ENCODE measurements around the gene CLRN3. TPM values are rescaled to one million over a fixed set of nuclear protein-coding genes. Genes with fewer than 3 reads are reported as not detected.
A peak's percentile ranks its signal among the peaks of the same experiment; 100 is the strongest.

The CLRN3 gene
- total and polyA plus RNA-seq, 4 donors = 6.3 TPM; not detected in 3

GRCh38 chr10:127932521-127933270 is 40.0 kb upstream of the CLRN3 start:
- 94 to 95% methylated on average over 15 of the region's 15 CpGs for WGBS, 2 donors
- Histone ChIP-seq H3K9me3 (ENCODE audit: control insufficient read depth, low read length) (peaks cover 1% of the 10 kb centered on the region), H3K4me3 (ENCODE audit: low read length in 2 of 2) (no peak overlapping the region), H3K27me3 (ENCODE audit: control insufficient read depth in 1 of 2, insufficient read depth in 2 of 2, low read length in 1 of 2) (no peaks in the 10 kb centered on the region), H3K36me3 (ENCODE audit: control insufficient read depth in 1 of 2, insufficient read depth in 2 of 2, low read length in 1 of 2) (no peaks in the 10 kb centered on the region), H3K4me1 (ENCODE audit: control insufficient read depth in 1 of 2, insufficient read depth in 2 of 2, low read length in 2 of 2) (no peaks in the 10 kb centered on the region), H3K27ac (ENCODE audit: low read depth in 1 of 2, low read length in 2 of 2) (no peak overlapping the region)
- ATAC-seq (ENCODE audit: low FRiP score) = no peak
- intact Hi-C loops (cut with DNase I) = no loop called here
- no peak for DNase-seq

GRCh38 chr10:127928021-127928806 is 35.5 kb upstream of the CLRN3 start:
- Histone ChIP-seq H3K9me3 (ENCODE audit: control insufficient read depth, low read length) (peaks cover 1% of the 10 kb centered on the region), H3K27ac (ENCODE audit: low read depth in 1 of 2, low read length in 2 of 2) (no peak overlapping the region), H3K4me3 (ENCODE audit: low read length in 2 of 2) (no peak overlapping the region), H3K27me3 (ENCODE audit: control insufficient read depth in 1 of 2, insufficient read depth in 2 of 2, low read length in 1 of 2) (no peaks in the 10 kb centered on the region), H3K4me1 (ENCODE audit: control insufficient read depth in 1 of 2, insufficient read depth in 2 of 2, low read length in 2 of 2) (no peaks in the 10 kb centered on the region), H3K36me3 (ENCODE audit: control insufficient read depth in 1 of 2, insufficient read depth in 2 of 2, low read length in 1 of 2) (no peaks in the 10 kb centered on the region)
- no peak for ATAC-seq (ENCODE audit: low FRiP score)
- intact Hi-C loops (cut with DNase I) = loop anchor here in 1 of 2 donors (5.0 kb wide), 1 partner anchor 49 kb away; no protein-coding TSS in a partner anchor
- no peak for DNase-seq
- 86 to 88% methylated on average over 10 of the region's 10 CpGs for WGBS, 2 donors

- peaks cover 0 to 5% of the 10 kb centered on the region in 2 donors for H3K4me1 ChIP-seq (ENCODE audit: control insufficient read depth in 1 of 2, insufficient read depth in 2 of 2, low read length in 2 of 2)
- ATAC-seq (ENCODE audit: low FRiP score) = no peak
Measured at GRCh38 chr10:127926455-127926854, 33.7 kb upstream of the CLRN3 start.

DNA sequence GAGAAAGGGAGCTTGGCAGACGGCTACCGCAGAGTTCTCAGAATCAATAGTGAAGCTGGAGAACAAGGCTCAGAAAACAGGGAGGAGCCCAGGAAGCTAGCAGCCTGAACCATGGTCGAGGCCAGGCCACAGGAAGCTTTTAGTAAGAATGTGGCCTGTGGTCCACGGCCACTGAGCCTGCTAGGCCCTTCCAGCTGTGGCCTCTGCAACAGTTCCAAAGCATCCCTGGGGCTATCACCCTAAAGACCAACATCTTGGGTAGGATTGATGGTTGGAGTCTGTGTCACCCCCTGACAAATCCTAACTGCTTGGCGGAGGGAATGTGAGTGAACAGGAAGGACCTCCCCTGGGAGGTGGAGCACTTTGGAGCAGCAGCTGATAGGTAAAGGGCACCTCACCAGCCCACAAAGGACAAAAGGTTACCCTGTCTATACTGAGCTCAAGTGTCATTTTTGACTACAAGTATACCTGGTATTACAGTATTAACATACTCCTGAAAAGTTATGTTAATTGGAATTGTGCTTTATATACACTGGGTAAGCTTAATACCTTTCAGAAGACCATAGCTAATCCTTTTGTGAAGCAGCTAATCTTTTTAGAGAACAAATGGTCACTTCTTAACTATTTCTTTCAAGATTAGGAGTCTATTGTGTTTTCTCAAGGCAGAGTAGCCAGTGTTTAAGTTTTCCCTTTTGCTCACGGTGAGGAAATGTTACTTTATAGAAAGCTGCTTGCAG is 32.9 kb upstream of the CLRN3 start:
- DNase-seq (no peak), ATAC-seq (ENCODE audit: low FRiP score) (no peak)
- Histone ChIP-seq H3K36me3 (ENCODE audit: control insufficient read depth in 1 of 2, insufficient read depth in 2 of 2, low read length in 1 of 2) (no peaks in the 10 kb centered on the region), H3K4me1 (ENCODE audit: control insufficient read depth in 1 of 2, insufficient read depth in 2 of 2, low read length in 2 of 2) (peaks cover 0 to 5% of the 10 kb centered on the region in 2 donors), H3K27ac (ENCODE audit: low read depth in 1 of 2, low read length in 2 of 2) (peak overlapping the region in 1 of 2 donors; percentile 30), H3K9me3 (ENCODE audit: control insufficient read depth, low read length) (no peaks in the 10 kb centered on the region), H3K27me3 (ENCODE audit: control insufficient read depth in 1 of 2, insufficient read depth in 2 of 2, low read length in 1 of 2) (no peaks in the 10 kb centered on the region), H3K4me3 (ENCODE audit: low read length in 2 of 2) (no peak overlapping the region)
- intact Hi-C loops (cut with DNase I) = loop anchor here in 1 of 2 donors (5.0 kb wide), 1 partner anchor 52 kb away; no protein-coding TSS in a partner anchor
- 75 to 77% methylated on average over 6 of the region's 6 CpGs for WGBS, 2 donors

More at GRCh38 chr10:127926455-127926854, 33.7 kb upstream of the CLRN3 start:
- intact Hi-C loops (cut with DNase I) = loop anchor here in 1 of 2 donors (5.0 kb wide), 1 partner anchor 51 kb away; no protein-coding TSS in a partner anchor
- no peaks in the 10 kb centered on the region for H3K36me3 ChIP-seq (ENCODE audit: control insufficient read depth in 1 of 2, insufficient read depth in 2 of 2, low read length in 1 of 2)
- no peaks in the 10 kb centered on the region for H3K9me3 ChIP-seq (ENCODE audit: control insufficient read depth, low read length)
- H3K4me3 ChIP-seq (ENCODE audit: low read length in 2 of 2) = no peak overlapping the region
- peak in 1 of 2 donors; percentile 65 for DNase-seq
- no peaks in the 10 kb centered on the region for H3K27me3 ChIP-seq (ENCODE audit: control insufficient read depth in 1 of 2, insufficient read depth in 2 of 2, low read length in 1 of 2)
- no peak overlapping the region for H3K27ac ChIP-seq (ENCODE audit: low read depth in 1 of 2, low read length in 2 of 2)
- WGBS, 2 donors = 53 to 64% methylated on average over 8 of the region's 8 CpGs

- ATAC-seq (ENCODE audit: low FRiP score) (no peak), DNase-seq (no peak)
- 74 to 83% methylated on average over 1 of the region's 1 CpG for WGBS, 2 donors
- intact Hi-C loops (cut with DNase I) = loop anchor here in 1 of 2 donors (5.0 kb wide), 3 partner anchors 54 to 134 kb away; no protein-coding TSS in a partner anchor
- H3K27me3 ChIP-seq (ENCODE audit: control insufficient read depth in 1 of 2, insufficient read depth in 2 of 2, low read length in 1 of 2) = no peaks in the 10 kb centered on the region
- H3K27ac ChIP-seq (ENCODE audit: low read depth in 1 of 2, low read length in 2 of 2) = peak overlapping the region in 1 of 2 donors; percentile 17
- no peaks in the 10 kb centered on the region for H3K36me3 ChIP-seq (ENCODE audit: control insufficient read depth in 1 of 2, insufficient read depth in 2 of 2, low read length in 1 of 2)
- H3K4me3 ChIP-seq (ENCODE audit: low read length in 2 of 2) = no peak overlapping the region
- H3K9me3 ChIP-seq (ENCODE audit: control insufficient read depth, low read length) = no peaks in the 10 kb centered on the region
- peaks cover 0 to 5% of the 10 kb centered on the region in 2 donors for H3K4me1 ChIP-seq (ENCODE audit: control insufficient read depth in 1 of 2, insufficient read depth in 2 of 2, low read length in 2 of 2)
Measured at GRCh38 chr10:127923646-127924045, 30.9 kb upstream of the CLRN3 start.

- H3K27ac ChIP-seq (ENCODE audit: low read depth in 1 of 2, low read length in 2 of 2) = peak overlapping the region; percentile 81 to 89
- intact Hi-C loops (cut with DNase I) = loop anchor here in 1 of 2 donors (5.0 kb wide), 3 partner anchors 54 to 134 kb away; no protein-coding TSS in a partner anchor
- H3K9me3 ChIP-seq (ENCODE audit: control insufficient read depth, low read length) = no peaks in the 10 kb centered on the region
- H3K36me3 ChIP-seq (ENCODE audit: control insufficient read depth in 1 of 2, insufficient read depth in 2 of 2, low read length in 1 of 2) = no peaks in the 10 kb centered on the region
- no peak overlapping the region for H3K4me3 ChIP-seq (ENCODE audit: low read length in 2 of 2)
- peaks cover 0 to 5% of the 10 kb centered on the region in 2 donors for H3K4me1 ChIP-seq (ENCODE audit: control insufficient read depth in 1 of 2, insufficient read depth in 2 of 2, low read length in 2 of 2)
- DNase-seq = peak; percentile 92 to 93
- peak; percentile 78 for ATAC-seq (ENCODE audit: low FRiP score)
- WGBS, 2 donors = 15% methylated on average over 12 of the region's 12 CpGs
- H3K27me3 ChIP-seq (ENCODE audit: control insufficient read depth in 1 of 2, insufficient read depth in 2 of 2, low read length in 1 of 2) = no peaks in the 10 kb centered on the region
Measured at GRCh38 chr10:127922675-127923366, 30.1 kb upstream of the CLRN3 start.

GRCh38 chr10:127922206-127922605 is 29.5 kb upstream of the CLRN3 start:
- ATAC-seq (ENCODE audit: low FRiP score) (no peak), DNase-seq (no peak)
- no peaks in the 10 kb centered on the region for H3K36me3 ChIP-seq (ENCODE audit: control insufficient read depth in 1 of 2, insufficient read depth in 2 of 2, low read length in 1 of 2)
- H3K27ac ChIP-seq (ENCODE audit: low read depth in 1 of 2, low read length in 2 of 2) = peak overlapping the region; percentile 81 to 89
- peaks cover 0 to 5% of the 10 kb centered on the region in 2 donors for H3K4me1 ChIP-seq (ENCODE audit: control insufficient read depth in 1 of 2, insufficient read depth in 2 of 2, low read length in 2 of 2)
- intact Hi-C loops (cut with DNase I) = loop anchor here in 1 of 2 donors (5.0 kb wide), 3 partner anchors 55 to 135 kb away; no protein-coding TSS in a partner anchor
- no peak overlapping the region for H3K4me3 ChIP-seq (ENCODE audit: low read length in 2 of 2)
- H3K27me3 ChIP-seq (ENCODE audit: control insufficient read depth in 1 of 2, insufficient read depth in 2 of 2, low read length in 1 of 2) = no peaks in the 10 kb centered on the region
- 97 to 99% methylated on average over 9 of the region's 9 CpGs for WGBS, 2 donors
- H3K9me3 ChIP-seq (ENCODE audit: control insufficient read depth, low read length) = no peaks in the 10 kb centered on the region

Data from aorta (tissue), 5 donors.